ENCODE measurements around the gene REST. TPM values are rescaled to one million over a fixed set of nuclear protein-coding genes. Genes with fewer than 3 reads are reported as not detected.
A peak's percentile ranks its signal among the peaks of the same experiment; 100 is the strongest.
"Not testable (repeated sequence)": the region's sequence is repeated elsewhere in the genome, so short reads cannot be mapped to it uniquely, and the experiment has no call there.

Gene REST
- total RNA-seq, 1 donor from 2014 or later, result 34.6 TPM

GRCh38 chr4:56910172-56910967 lies 2.7 kb downstream of the REST start:
- DNase-seq, result no peak

GRCh38 chr4:56914336-56914735 lies 6.6 kb downstream of the REST start:
- DNase-seq, result no peak

- not testable (repeated sequence) for DNase-seq
These were observed 7.3 kb downstream of the REST start for GRCh38 chr4:56914977-56915376.

GRCh38 chr4:56927196-56927595 lies 19.5 kb downstream of the REST start:
- no peak for DNase-seq

- no peak for DNase-seq
These were observed 22.9 kb downstream of the REST start for GRCh38 chr4:56930638-56931037.

GRCh38 chr4:56931924-56932323 lies 24.2 kb downstream of the REST start:
- DNase-seq, result no peak

- no peak for DNase-seq
These were observed 29.6 kb downstream of the REST start for GRCh38 chr4:56937262-56937661.

GRCh38 chr4:56939826-56940225 lies 32.1 kb downstream of the REST start:
- not testable (repeated sequence) for DNase-seq

- DNase-seq, result no peak
These were observed 32.7 kb downstream of the REST start for GRCh38 chr4:56940403-56940802.

GRCh38 chr4:56940971-56941370 lies 33.3 kb downstream of the REST start:
- no peak for DNase-seq

- no peak for DNase-seq
These were observed 33.7 kb downstream of the REST start for GRCh38 chr4:56941403-56941802.

GRCh38 chr4:56953680-56954520 lies 46.2 kb downstream of the REST start:
- DNase-seq, result no peak

- peak; percentile 97 for DNase-seq
These were observed 50.4 kb downstream of the REST start for GRCh38 chr4:56958111-56958517.

GRCh38 chr4:56959100-56959499 lies 51.4 kb downstream of the REST start:
- no peak for DNase-seq

- DNase-seq, result no peak
These were observed 53.4 kb downstream of the REST start for GRCh38 chr4:56961107-56961500.

GRCh38 chr4:56971383-56971782 lies 63.7 kb downstream of the REST start:
- no peak for DNase-seq

- DNase-seq, result no peak
These were observed 64.7 kb downstream of the REST start for GRCh38 chr4:56972389-56972788.

- no peak for DNase-seq
These were observed 65.1 kb downstream of the REST start for GRCh38 chr4:56972809-56973208.

GRCh38 chr4:56973336-56973735 lies 65.6 kb downstream of the REST start:
- no peak for DNase-seq

GRCh38 chr4:56976283-56976836 lies 68.7 kb downstream of the REST start:
- no peak for DNase-seq

- no peak for DNase-seq
These were observed 69.2 kb downstream of the REST start for GRCh38 chr4:56976837-56977320.

GRCh38 chr4:56977321-56978012 lies 69.8 kb downstream of the REST start, which contains the start of gene NOA1:
Gene NOA1 (minus strand): TSS chr4:56977606. CDS start chr4:56977585, 21 bp downstream.
- DNase-seq, result peak; percentile 98

All from skin of body (tissue), 2 donors.